ENCODE results near the gene NEDD4L. TPM values are rescaled to one million over a fixed set of nuclear protein-coding genes. Genes with fewer than 3 reads are reported as not detected.
"Not testable (repeated sequence)": the region's sequence is repeated elsewhere in the genome, so short reads cannot be mapped to it uniquely, and the experiment has no call there.

The NEDD4L gene
- total RNA-seq, 1 experiment from 2014 or later: 42.9 TPM

GRCh38 chr18:58378411-58379379 is 334.7 kb downstream of the NEDD4L start:
- Histone ChIP-seq H3K4me3 (ENCODE audit: low read depth in 2 of 2, low read length in 2 of 2) (no peak overlapping the region), H3K27ac (ENCODE audit: low read length) (no peak overlapping the region), H3K4me1 (ENCODE audit: control insufficient read depth, insufficient read depth, low read length) (no peaks in the 10 kb centered on the region), H3K9me3 (ENCODE audit: control insufficient read depth, insufficient read depth, low read depth, low read length) (no peaks in the 10 kb centered on the region), H3K36me3 (ENCODE audit: control insufficient read depth, insufficient read depth, low read length) (no peaks in the 10 kb centered on the region), H3K27me3 (ENCODE audit: control insufficient read depth, insufficient read depth, low read length) (no peaks in the 10 kb centered on the region)
- no peak for TF ChIP-seq REST (IDR thresholded peaks at IDR 0.05; ENCODE audit: insufficient read depth in 1 of 2, low read depth in 2 of 2, low read length in 1 of 2)
- TF ChIP-seq TCF7L2 (IDR thresholded peaks at IDR 0.05; ENCODE audit: low read depth, low read length): no peak
- no peak for TF ChIP-seq POLR2AphosphoS5 (IDR thresholded peaks at IDR 0.05; ENCODE audit: low read depth, low read length)
- no peak for TF ChIP-seq CTCF (IDR thresholded peaks at IDR 0.05)
- intact Hi-C loops (cut with micrococcal nuclease; ENCODE audit: unreplicated experiment): no loop called here
- POLR2A ChIA-PET: no interaction called here
- ATAC-seq: no peak
- no TSS peak for BruUV-seq (replicated peaks)
- CTCF ChIA-PET: no interaction called here
- no peak for DNase-seq (ENCODE audit: low read depth, low spot score)
- in situ Hi-C loops (cut with HindIII; ENCODE audit: low pct_unique_long_range_greater_than_20kb, low sequenced_read_pairs): no loop called here

- H3K4me1 ChIP-seq (ENCODE audit: control insufficient read depth, insufficient read depth, low read length): no peaks in the 10 kb centered on the region
- in situ Hi-C loops (cut with HindIII; ENCODE audit: low pct_unique_long_range_greater_than_20kb, low sequenced_read_pairs) (no loop called here), intact Hi-C loops (cut with micrococcal nuclease; ENCODE audit: unreplicated experiment) (no loop called here)
- TF ChIP-seq REST (IDR thresholded peaks at IDR 0.05; ENCODE audit: insufficient read depth in 1 of 2, low read depth in 2 of 2, low read length in 1 of 2): no peak
- no peak for TF ChIP-seq TCF7L2 (IDR thresholded peaks at IDR 0.05; ENCODE audit: low read depth, low read length)
- no peak for TF ChIP-seq SIN3A (IDR thresholded peaks at IDR 0.05; ENCODE audit: borderline replicate concordance, insufficient read depth, low read depth, low read length)
- TF ChIP-seq CTCF (IDR thresholded peaks at IDR 0.05): no peak
- no peak for TF ChIP-seq POLR2AphosphoS5 (IDR thresholded peaks at IDR 0.05; ENCODE audit: low read depth, low read length)
- no peak overlapping the region for H3K27ac ChIP-seq (ENCODE audit: low read length)
- H3K27me3 ChIP-seq (ENCODE audit: control insufficient read depth, insufficient read depth, low read length): no peaks in the 10 kb centered on the region
- H3K36me3 ChIP-seq (ENCODE audit: control insufficient read depth, insufficient read depth, low read length): no peaks in the 10 kb centered on the region
- H3K4me3 ChIP-seq (ENCODE audit: low read depth in 2 of 2, low read length in 2 of 2): no peak overlapping the region
- no peaks in the 10 kb centered on the region for H3K9me3 ChIP-seq (ENCODE audit: control insufficient read depth, insufficient read depth, low read depth, low read length)
- ChIA-PET CTCF (no interaction called here), POLR2A (no interaction called here)
- BruUV-seq (replicated peaks): no TSS peak
- no peak for ATAC-seq
- no peak for DNase-seq (ENCODE audit: low read depth, low spot score)
These were observed 335.4 kb downstream of the NEDD4L start for GRCh38 chr18:58379443-58379842.

- H3K27me3 ChIP-seq (ENCODE audit: control insufficient read depth, insufficient read depth, low read length); intact Hi-C loops (cut with micrococcal nuclease; ENCODE audit: unreplicated experiment); H3K4me1 ChIP-seq (ENCODE audit: control insufficient read depth, insufficient read depth, low read length); DNase-seq (ENCODE audit: low read depth, low spot score); H3K9me3 ChIP-seq (ENCODE audit: control insufficient read depth, insufficient read depth, low read depth, low read length); H3K27ac ChIP-seq (ENCODE audit: low read length); POLR2A ChIA-PET; in situ Hi-C loops (cut with HindIII; ENCODE audit: low pct_unique_long_range_greater_than_20kb, low sequenced_read_pairs); CTCF ChIA-PET; BruUV-seq (replicated peaks); ATAC-seq; H3K4me3 ChIP-seq (ENCODE audit: low read depth in 2 of 2, low read length in 2 of 2); H3K36me3 ChIP-seq (ENCODE audit: control insufficient read depth, insufficient read depth, low read length): not testable (repeated sequence)
These were observed 336.1 kb downstream of the NEDD4L start for GRCh38 chr18:58380113-58380512.
